HG03457 (cell line): ENCODE data around the gene CSMD2.
"Not testable (repeated sequence)": the region's sequence is repeated elsewhere in the genome, so short reads cannot be mapped to it uniquely, and the experiment has no call there.

Experiments used
- ATAC-seq: cut with Tn5 transposase; IDR thresholded peaks from one replicate; pipeline ENCODE4 v1.9.1; 2021; ENCODE audit warnings: moderate number of reproducible peaks; ENCODE audit not compliant: unreplicated experiment

Gene CSMD2

DNA sequence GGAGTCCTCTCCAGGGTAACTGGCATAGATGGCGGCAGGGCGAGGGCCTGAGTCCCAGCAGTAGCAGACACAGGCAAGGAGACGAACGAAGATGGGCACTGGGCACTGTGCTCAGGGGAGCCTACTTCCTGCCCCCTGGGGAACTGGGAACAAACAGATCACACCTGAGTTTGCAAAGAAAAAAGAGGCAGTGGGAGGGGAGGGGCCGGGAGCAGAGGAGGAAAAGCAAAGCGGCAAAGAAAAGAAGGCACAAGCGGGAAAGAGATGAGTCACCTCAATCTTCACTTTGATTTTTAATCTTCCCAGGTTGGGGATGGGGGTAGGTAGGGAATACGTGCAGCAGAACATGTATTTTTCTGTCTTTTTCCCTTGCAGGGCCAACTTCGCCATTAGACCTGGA lies 648.6 kb downstream of the CSMD2 start:
- ATAC-seq: no peak

DNA sequence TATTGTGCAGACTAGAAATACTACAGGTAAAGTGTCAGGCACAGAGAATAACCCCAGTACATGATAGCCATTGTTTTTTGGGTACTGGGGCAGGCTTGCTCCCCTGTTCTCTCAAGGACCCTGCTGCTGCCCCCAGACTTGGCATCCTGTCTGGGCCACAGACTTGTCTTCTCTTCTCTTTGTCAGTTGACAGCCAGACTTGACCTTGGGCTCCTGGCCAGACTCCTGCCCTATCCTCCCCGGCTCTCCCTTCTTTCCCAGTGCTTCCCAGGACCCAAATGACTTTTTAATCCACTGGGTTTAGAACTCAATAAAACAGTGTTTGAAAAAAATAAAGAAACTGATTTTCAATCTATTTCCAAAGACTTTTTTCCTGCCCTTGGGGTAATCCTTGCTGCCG lies 649.4 kb downstream of the CSMD2 start:
- ATAC-seq: no peak

- no peak for ATAC-seq
Measured at GRCh38 chr1:33515112-33515511, 649.9 kb downstream of the CSMD2 start.

- ATAC-seq: no peak
Measured at GRCh38 chr1:33512226-33513011, 652.6 kb downstream of the CSMD2 start.

- ATAC-seq: not testable (repeated sequence)
Measured at GRCh38 chr1:33509276-33509675, 655.8 kb downstream of the CSMD2 start.

DNA sequence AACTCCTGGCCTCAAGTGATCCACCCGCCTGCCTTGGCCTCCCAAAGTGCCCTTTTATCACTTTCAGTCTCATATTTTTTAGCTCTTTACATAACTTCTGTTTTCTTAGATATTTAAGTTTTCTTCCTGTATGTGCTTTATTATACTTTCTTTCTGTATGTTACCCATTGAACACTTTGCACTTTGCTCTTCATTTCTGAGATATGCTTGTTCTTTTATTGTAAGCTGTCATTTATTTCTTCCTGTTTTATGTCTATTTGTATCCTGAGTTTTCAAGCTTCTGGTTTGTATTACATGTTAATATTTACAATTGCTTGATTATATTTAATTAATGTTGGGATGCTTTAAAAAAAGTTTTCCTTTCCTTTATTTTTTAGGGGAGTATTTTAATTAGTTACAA lies 656.9 kb downstream of the CSMD2 start:
- ATAC-seq: no peak

- no peak for ATAC-seq
Measured at GRCh38 chr1:33507661-33508060, 657.4 kb downstream of the CSMD2 start.

GRCh38 chr1:33503506-33503905 lies 661.5 kb downstream of the CSMD2 start:
- no peak for ATAC-seq

GRCh38 chr1:33502726-33503125 lies 662.3 kb downstream of the CSMD2 start:
- ATAC-seq: no peak

DNA sequence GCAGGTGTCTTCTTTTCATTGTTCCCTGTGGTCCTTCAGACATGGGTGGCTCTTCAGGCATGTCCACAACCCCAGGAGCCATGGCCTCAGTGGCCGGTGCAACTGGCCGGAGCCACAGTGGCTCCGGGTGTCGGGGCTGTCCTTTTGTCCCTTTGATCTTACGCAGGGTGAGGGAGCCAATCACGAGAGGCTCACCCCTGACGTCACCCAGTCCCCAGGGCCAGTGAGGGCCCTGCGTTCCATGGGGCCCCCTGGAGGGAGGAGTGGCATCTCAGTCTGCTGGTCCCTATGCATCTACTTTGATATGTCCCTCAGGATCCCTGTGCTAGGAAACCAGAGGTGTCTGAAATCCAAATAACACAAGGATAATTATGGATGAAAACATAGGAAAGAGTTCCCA lies 663.3 kb downstream of the CSMD2 start:
- no peak for ATAC-seq

GRCh38 chr1:33501309-33501708 lies 663.7 kb downstream of the CSMD2 start:
- ATAC-seq: no peak

GRCh38 chr1:33500547-33500946 lies 664.5 kb downstream of the CSMD2 start:
- ATAC-seq: no peak

GRCh38 chr1:33497410-33497809 lies 667.6 kb downstream of the CSMD2 start:
- no peak for ATAC-seq

DNA sequence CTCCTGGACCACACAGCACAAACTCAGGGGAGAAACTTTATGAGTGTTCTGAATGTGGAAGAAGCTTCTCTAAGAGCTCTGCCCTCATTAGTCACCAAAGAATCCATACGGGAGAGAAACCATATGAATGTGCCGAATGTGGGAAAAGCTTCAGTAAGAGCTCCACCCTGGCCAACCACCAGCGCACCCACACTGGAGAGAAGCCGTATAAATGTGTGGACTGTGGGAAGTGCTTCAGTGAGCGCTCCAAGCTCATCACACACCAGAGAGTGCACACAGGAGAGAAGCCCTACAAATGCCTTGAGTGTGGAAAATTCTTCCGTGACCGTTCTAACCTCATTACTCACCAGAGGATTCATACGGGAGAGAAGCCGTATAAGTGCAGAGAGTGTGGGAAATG lies 670.1 kb downstream of the CSMD2 start:
- ATAC-seq: no peak

GRCh38 chr1:33488624-33489023 lies 676.4 kb downstream of the CSMD2 start:
- ATAC-seq: no peak

DNA sequence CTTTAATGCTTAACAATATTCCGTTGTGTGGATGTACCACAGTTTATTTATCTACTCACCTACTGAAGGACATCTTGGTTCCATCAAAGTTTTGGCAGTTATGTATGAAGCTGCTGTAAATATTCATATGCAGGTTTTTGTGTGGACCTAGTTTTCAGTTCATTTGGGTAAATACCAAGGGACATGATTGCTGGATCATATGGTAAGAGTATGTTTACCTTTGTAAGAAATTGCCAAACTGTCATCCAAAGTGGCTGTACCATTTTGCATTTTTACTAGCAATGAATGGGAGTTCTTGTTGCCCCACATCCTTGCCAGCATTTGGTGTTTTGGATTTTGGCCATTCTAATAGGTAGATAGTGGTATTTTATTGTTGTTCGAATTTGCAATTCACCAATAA lies 682.6 kb downstream of the CSMD2 start:
- ATAC-seq: no peak

GRCh38 chr1:33477451-33477850 lies 687.6 kb downstream of the CSMD2 start:
- ATAC-seq: no peak

DNA sequence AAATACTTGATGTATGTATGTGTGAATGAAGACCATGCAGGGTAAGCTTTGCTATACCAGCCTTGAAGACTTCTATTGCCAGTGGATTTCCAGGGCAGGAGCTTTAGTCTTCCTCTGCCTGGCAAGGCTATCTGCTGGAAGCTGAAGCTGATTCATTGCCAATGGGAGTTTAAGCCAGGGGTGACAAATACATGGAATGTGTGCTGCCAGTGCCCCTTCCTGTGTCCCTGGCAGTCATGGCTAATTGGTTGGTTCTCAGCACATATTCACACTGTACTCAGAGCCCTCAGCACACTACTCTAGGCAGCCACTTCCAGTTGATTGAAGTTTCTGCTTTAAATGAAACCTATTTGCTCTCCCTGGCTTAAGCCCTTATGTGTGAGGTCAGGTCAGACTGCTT lies 691.1 kb downstream of the CSMD2 start:
- ATAC-seq: no peak

GRCh38 chr1:33472269-33472980 lies 692.6 kb downstream of the CSMD2 start, which contains the start of gene ZSCAN20:
Gene ZSCAN20, plus strand, starts transcription at chr1:33472645. Its CDS starts 6,644 bp downstream, at chr1:33479289.
- ATAC-seq: peak; percentile 85

DNA sequence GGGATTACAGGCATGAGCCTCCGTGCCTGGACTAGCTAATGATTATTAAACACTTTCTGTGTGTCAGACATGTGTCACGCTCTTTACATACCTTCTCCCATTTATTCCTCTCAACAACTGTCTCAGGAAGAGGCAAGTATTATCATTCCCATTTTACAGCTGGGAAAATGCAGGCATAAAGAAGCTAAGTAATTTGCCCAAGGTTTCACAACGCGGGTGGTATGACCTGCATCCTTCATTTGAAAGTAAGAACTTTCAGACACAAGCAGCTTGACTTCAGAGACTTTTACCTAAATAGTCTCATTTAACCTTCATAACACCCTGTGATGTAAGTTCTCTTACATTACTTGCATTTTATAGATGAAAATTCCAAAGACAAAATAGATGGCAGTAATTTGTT lies 693.6 kb downstream of the CSMD2 start:
- no peak for ATAC-seq

DNA sequence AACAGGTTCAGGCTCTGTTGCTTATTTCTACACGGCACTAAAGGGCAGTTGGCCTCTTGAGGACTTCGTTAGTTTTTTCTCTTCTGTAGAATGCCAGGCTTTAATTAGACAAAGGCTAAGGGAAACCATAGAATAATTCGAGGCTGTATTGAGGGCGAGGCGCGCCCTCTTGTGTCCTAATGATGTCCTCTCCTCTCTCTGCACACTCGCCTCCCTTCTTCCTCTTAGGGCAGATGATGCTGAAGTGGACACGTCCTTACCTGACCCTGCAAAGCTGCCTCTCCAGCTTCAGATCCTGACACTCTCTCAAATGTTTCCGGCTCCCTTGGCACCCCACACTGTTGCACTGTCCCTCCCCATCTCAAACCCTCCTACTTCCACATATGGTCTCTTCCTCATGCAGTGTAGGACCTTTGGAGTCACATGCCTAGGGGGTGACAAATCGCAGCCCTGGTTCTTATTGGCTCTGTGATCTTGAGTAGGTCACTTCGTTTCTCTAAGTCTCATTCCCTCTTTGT lies 694.5 kb downstream of the CSMD2 start:
- ATAC-seq: no peak

GRCh38 chr1:33469691-33470090 lies 695.3 kb downstream of the CSMD2 start:
- ATAC-seq: no peak
